Fibroblast of lung (primary cell): ENCODE results near the gene IQGAP2. TPM values are rescaled to one million over a fixed set of nuclear protein-coding genes. Genes with fewer than 3 reads are reported as not detected.

Experiments used
- DNase-seq, 2 donors: peaks; one replicate each; pipeline versions ENCODE4 v3.0.0 to v3.0.0-alpha.2; 2010; ENCODE audit warnings: low read depth in 2 of 2
- H2AFZ ChIP-seq: 2 replicates; pipeline ENCODE4 v1.5.1; 2012; ENCODE audit warnings: low read length, control low read depth, inconsistent platforms
- H3K27ac ChIP-seq: 2 replicates; pipeline ENCODE4 v1.5.1; 2011; ENCODE audit warnings: low read length, control low read depth; ENCODE audit not compliant: insufficient read depth
- H3K27me3 ChIP-seq: 2 replicates; pipeline ENCODE4 v1.5.1; 2011; ENCODE audit warnings: mild to moderate bottlenecking, low read length; ENCODE audit not compliant: control insufficient read depth, insufficient read depth
- H3K36me3 ChIP-seq: 2 replicates; pipeline ENCODE4 v1.5.1; 2011; ENCODE audit warnings: low read length; ENCODE audit not compliant: control insufficient read depth, insufficient read depth
- H3K4me1 ChIP-seq: 2 replicates; pipeline ENCODE4 v1.5.1; 2011; ENCODE audit warnings: low read length; ENCODE audit not compliant: control insufficient read depth, insufficient read depth; ENCODE audit errors: extremely low read depth
- H3K4me2 ChIP-seq: 2 replicates; pipeline ENCODE4 v1.5.1; 2011; ENCODE audit warnings: low read length, control low read depth; ENCODE audit not compliant: insufficient read depth; ENCODE audit errors: extremely low read depth
- H3K4me3 ChIP-seq, 4 experiments: fragments of 200-600 bp in 1 of 4; sonication (generic) in 1 of 4; replicated peaks in 1 of 4; 2 replicates each; pipeline ENCODE4 v1.5.1; 2011 to 2016; ENCODE audit warnings: low read length in 4 of 4, low read depth in 3 of 4, mild to moderate bottlenecking in 3 of 4, control low read depth in 2 of 4, inconsistent platforms in 1 of 4, mixed read lengths in 1 of 4; ENCODE audit not compliant: insufficient read depth in 1 of 4; ENCODE audit errors: control extremely low read depth in 1 of 4
- H3K79me2 ChIP-seq: 2 replicates; pipeline ENCODE4 v1.5.1; 2012; ENCODE audit warnings: mild to moderate bottlenecking, low read length, inconsistent platforms; ENCODE audit not compliant: control insufficient read depth, insufficient read depth
- H3K9ac ChIP-seq: 2 replicates; pipeline ENCODE4 v1.5.1; 2011; ENCODE audit warnings: mild to moderate bottlenecking, low read length, control low read depth; ENCODE audit not compliant: insufficient read depth
- H3K9me3 ChIP-seq: 2 replicates; pipeline ENCODE4 v1.5.1; 2012; ENCODE audit warnings: low read depth, low read length; ENCODE audit not compliant: control insufficient read depth, insufficient read depth
- H4K20me1 ChIP-seq: 2 replicates; pipeline ENCODE4 v1.5.1; 2011; ENCODE audit warnings: low read length; ENCODE audit not compliant: control insufficient read depth, insufficient read depth; ENCODE audit errors: extremely low read depth
- EZH2 ChIP-seq: IDR thresholded peaks from 2 replicates; pipeline ENCODE4 v1.5.1; 2012; ENCODE audit warnings: low read length, control low read depth, mild to moderate bottlenecking; ENCODE audit errors: missing control alignments
- polyA plus RNA-seq, 2 donors: library from polyadenylated mRNA; depleted of rRNA in 1 of 2; stranded (reverse) in 1 of 2; unstranded in 1 of 2; fragments of >200 nt; gene quantifications; 2 replicates each; pipeline ENCODE4 v1.2.1, GENCODE V29; 2011 to 2012; ENCODE audit warnings: missing spikeins in 1 of 2
- total RNA-seq: library from RNA; depleted of rRNA; stranded (reverse); fragments of >200 nt; gene quantifications from 2 replicates; pipeline ENCODE4 v1.2.1, GENCODE V29; 2014
- TF ChIP-seq, protein P1 (sequence below), 2 donors: IDR thresholded peaks in 1 of 2; conservative IDR thresholded peaks in 1 of 2; 1 replicate in 1 of 2; 2 replicates in 1 of 2; pipeline ENCODE4 v1.5.1; 2011 to 2012; ENCODE audit warnings: low read length in 2 of 2, control low read depth in 1 of 2, inconsistent platforms in 1 of 2, low read depth in 1 of 2, mild to moderate bottlenecking in 1 of 2

Gene IQGAP2
- total and polyA plus RNA-seq, 2 donors (not counting 1 experiment from before 2014, with no cell fraction given) = 5.1 to 7.9 TPM

DNA sequence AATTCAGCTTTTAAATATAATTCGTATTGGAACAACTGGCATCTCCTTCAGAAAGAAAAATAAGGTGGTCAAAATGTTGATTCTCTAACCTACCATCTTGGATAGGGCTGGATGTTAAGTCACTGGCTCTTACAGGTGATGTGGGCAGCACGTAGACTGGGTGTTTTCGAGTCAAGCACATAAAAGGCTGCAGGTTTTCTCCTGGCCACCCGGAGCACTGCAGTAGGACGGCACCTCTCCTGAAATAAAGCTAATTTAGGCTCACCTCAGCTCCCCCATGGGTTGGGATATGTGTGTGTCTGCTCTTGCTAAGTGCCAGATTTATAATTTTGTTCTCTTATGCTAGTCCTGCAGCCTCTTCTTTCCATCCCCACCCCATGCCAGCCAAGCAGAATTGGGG, 80.3 kb downstream of the IQGAP2 start:
- Histone ChIP-seq H3K27me3 (no peaks in the 10 kb centered on the region), H2AFZ (no peak overlapping the region)
- TF ChIP-seq, protein P1, sequence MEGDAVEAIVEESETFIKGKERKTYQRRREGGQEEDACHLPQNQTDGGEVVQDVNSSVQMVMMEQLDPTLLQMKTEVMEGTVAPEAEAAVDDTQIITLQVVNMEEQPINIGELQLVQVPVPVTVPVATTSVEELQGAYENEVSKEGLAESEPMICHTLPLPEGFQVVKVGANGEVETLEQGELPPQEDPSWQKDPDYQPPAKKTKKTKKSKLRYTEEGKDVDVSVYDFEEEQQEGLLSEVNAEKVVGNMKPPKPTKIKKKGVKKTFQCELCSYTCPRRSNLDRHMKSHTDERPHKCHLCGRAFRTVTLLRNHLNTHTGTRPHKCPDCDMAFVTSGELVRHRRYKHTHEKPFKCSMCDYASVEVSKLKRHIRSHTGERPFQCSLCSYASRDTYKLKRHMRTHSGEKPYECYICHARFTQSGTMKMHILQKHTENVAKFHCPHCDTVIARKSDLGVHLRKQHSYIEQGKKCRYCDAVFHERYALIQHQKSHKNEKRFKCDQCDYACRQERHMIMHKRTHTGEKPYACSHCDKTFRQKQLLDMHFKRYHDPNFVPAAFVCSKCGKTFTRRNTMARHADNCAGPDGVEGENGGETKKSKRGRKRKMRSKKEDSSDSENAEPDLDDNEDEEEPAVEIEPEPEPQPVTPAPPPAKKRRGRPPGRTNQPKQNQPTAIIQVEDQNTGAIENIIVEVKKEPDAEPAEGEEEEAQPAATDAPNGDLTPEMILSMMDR (conservative IDR thresholded peaks at IDR 0.05 in 1 of 2, IDR thresholded peaks at IDR 0.05 in 1 of 2; ENCODE audit: low read depth in 1 of 2, low read length in 2 of 2) = no peak
- TF ChIP-seq EZH2 = no peak

DNA sequence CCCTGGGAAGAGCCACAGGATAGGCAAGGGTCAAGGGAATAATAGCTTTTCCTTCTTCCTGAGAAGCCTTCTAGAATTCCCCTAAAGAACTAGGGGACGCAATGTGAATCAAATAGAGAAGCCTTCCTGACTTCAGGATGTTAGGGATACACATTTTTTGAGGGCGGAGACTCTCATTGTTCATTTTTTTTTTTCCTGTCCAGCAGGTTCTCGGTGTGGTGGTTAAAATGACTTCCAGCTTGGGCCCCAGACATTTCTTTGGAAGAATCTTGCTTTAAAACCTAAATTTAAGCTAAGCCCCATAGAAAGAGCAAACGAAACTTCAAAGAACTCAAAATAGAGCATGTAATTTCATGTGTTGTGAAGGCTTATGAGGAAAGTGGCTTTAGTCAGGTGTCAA, 80.8 kb downstream of the IQGAP2 start:
- H3K4me1 ChIP-seq = no peaks in the 10 kb centered on the region
- TF ChIP-seq EZH2 = no peak
- TF ChIP-seq, protein P1 (conservative IDR thresholded peaks at IDR 0.05 in 1 of 2, IDR thresholded peaks at IDR 0.05 in 1 of 2; ENCODE audit: low read depth in 1 of 2, low read length in 2 of 2) = no peak
- no peak overlapping the region for H3K27ac ChIP-seq
- DNase-seq = no peak
- no peaks in the 10 kb centered on the region for H3K9me3 ChIP-seq
- H3K4me2 ChIP-seq = no peak overlapping the region
- H4K20me1 ChIP-seq = no peaks in the 10 kb centered on the region
- H3K9ac ChIP-seq = no peak overlapping the region
- H3K79me2 ChIP-seq = no peaks in the 10 kb centered on the region
- H3K36me3 ChIP-seq = no peaks in the 10 kb centered on the region
- no peak overlapping the region for H3K4me3 ChIP-seq
- no peak overlapping the region for H2AFZ ChIP-seq
- no peaks in the 10 kb centered on the region for H3K27me3 ChIP-seq

More for the DNA sequence above, 80.3 kb downstream of the IQGAP2 start:
- Histone ChIP-seq H3K9ac (no peak overlapping the region), H3K36me3 (no peaks in the 10 kb centered on the region), H3K9me3 (no peaks in the 10 kb centered on the region), H3K27ac (no peak overlapping the region), H3K4me3 (no peak overlapping the region), H3K4me2 (no peak overlapping the region), H3K79me2 (no peaks in the 10 kb centered on the region), H3K4me1 (no peaks in the 10 kb centered on the region), H4K20me1 (no peaks in the 10 kb centered on the region)
- DNase-seq = no peak

DNA sequence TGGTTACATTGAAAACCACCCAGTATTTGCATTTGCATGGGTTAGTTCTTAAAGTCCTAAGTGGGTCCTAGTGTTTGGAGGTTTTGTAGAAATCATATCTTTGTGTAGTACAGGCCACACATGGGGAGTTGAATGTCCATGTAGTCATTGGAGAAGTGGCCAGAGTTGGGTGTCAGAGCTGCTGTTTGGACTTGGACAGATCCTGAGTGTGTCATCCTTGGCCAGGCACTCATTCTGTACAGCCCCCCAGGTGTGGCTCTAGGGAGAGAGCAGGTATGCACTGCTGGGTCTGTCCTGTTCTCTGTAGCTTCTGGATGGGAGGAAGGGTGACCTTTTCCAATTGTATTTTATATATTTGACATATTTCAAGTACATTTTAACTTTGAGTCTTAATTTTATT, 82.4 kb downstream of the IQGAP2 start:
- H3K9me3 ChIP-seq = no peaks in the 10 kb centered on the region
- no peak overlapping the region for H3K9ac ChIP-seq
- no peaks in the 10 kb centered on the region for H3K4me1 ChIP-seq
- H3K36me3 ChIP-seq = no peaks in the 10 kb centered on the region
- no peak overlapping the region for H3K4me2 ChIP-seq
- H3K27me3 ChIP-seq = no peaks in the 10 kb centered on the region
- no peak for DNase-seq
- no peak overlapping the region for H3K4me3 ChIP-seq
- H3K79me2 ChIP-seq = no peaks in the 10 kb centered on the region
- H2AFZ ChIP-seq = no peak overlapping the region
- TF ChIP-seq, protein P1 (conservative IDR thresholded peaks at IDR 0.05 in 1 of 2, IDR thresholded peaks at IDR 0.05 in 1 of 2; ENCODE audit: low read depth in 1 of 2, low read length in 2 of 2) = no peak
- TF ChIP-seq EZH2 = no peak
- no peak overlapping the region for H3K27ac ChIP-seq
- H4K20me1 ChIP-seq = no peaks in the 10 kb centered on the region
